ENCODE data around the gene OGFOD2. TPM values are rescaled to one million over a fixed set of nuclear protein-coding genes. Genes with fewer than 3 reads are reported as not detected.

The OGFOD2 gene
- total and polyA plus RNA-seq, 9 of the 15 experiments (the other 6 are each of a cell fraction or from before 2014, with no cell fraction given), result 1.4 to 111 (median 18.5) TPM

DNA sequence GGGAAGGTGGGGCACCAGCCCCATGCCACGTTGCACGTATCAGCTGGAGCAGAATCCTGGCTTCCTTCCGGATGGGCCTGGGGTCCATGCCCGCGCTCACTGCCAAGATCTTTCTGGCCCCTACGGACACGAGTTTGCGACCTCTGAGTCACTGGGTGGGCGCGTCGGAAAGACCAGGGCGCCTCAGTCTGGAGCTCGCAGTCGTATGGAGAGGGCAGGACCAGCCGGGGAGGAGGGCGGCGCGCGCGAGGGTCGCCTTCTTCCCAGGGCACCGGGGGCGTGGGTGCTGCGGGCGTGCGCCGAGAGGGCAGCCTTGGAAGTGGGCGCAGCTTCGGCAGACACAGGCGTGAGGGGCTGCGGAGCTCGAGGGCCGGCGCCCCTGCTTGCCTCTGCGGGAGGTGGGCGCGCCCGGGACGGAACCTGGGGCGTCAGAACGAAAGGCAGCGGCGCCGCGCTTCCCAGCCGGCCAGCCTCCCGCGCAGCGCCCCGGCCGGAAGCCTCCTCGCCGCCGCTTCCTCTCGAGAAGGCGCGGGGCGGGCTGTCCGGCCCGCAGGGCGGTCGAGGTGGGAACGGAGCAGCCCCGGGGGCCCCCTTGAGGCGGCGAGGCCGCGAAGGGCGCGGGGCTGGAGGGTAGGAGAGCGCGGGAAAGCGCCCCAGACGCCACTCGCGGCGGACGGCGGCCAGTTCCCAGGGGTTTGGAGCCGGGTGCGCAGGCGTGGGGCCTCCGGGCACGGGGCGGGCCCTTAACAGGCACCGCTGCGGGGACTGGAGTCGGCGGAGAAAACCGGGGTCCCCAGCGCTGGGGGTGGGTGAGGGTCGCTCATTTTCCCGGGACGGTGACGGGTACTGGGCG is 5.4 kb downstream of the OGFOD2 start, which contains the start of gene ARL6IP4 (continued):
- TF ChIP-seq TRIM28 (IDR thresholded peaks at IDR 0.05) (no peak), PHB (CRISPR knock-in tag; IDR thresholded peaks at IDR 0.05) (no peak), POLR2AphosphoS5 (IDR thresholded peaks at IDR 0.05; ENCODE audit: control insufficient read depth, insufficient read depth, low read depth, low read length) (peak; percentile 74), OTX1 (CRISPR knock-in tag; IDR thresholded peaks at IDR 0.05) (peak; percentile 39; the same call in 1 of the 2 replicates), ZNF224 (CRISPR knock-in tag; IDR thresholded peaks at IDR 0.05) (no peak), RFX1 (IDR thresholded peaks at IDR 0.05) (no peak), NFIX (CRISPR knock-in tag; IDR thresholded peaks at IDR 0.05; ENCODE audit: low read depth) (no peak), ZNF668 (CRISPR knock-in tag; IDR thresholded peaks at IDR 0.05) (no peak), ZNF644 (tag; IDR thresholded peaks at IDR 0.05; ENCODE audit: low read depth) (no peak), NCOA2 (IDR thresholded peaks at IDR 0.05; ENCODE audit: partially characterized antibody in 2 of 2) (no peak), ZBTB17 (CRISPR knock-in tag; IDR thresholded peaks at IDR 0.05) (peak; percentile 87; the same call in 1 of the 2 replicates), MCM5 (IDR thresholded peaks at IDR 0.05; ENCODE audit: low read depth) (no peak), ETS2 (tag; IDR thresholded peaks at IDR 0.05; ENCODE audit: borderline replicate concordance, poor library complexity, severe bottlenecking) (no peak), MED1 (CRISPR knock-in tag; IDR thresholded peaks at IDR 0.05; ENCODE audit: borderline replicate concordance) (no peak), HCFC1 (IDR thresholded peaks at IDR 0.05; ENCODE audit: low read depth, low read length) (peak; percentile 76), U2AF1 (optimal IDR thresholded peaks at IDR 0.05; ENCODE audit: low read depth, low read length) (peak; percentile 41), C11orf30 (IDR thresholded peaks at IDR 0.05; ENCODE audit: low read depth) (peak; percentile 73), PHF8 (IDR thresholded peaks at IDR 0.05; ENCODE audit: borderline replicate concordance, low read length) (peak; percentile 81; the same call in 1 of the 2 replicates), ARID1B (IDR thresholded peaks at IDR 0.05) (no peak), ZBED1 (IDR thresholded peaks at IDR 0.05) (no peak), GATA2 (CRISPR knock-in tag; IDR thresholded peaks at IDR 0.05) (no peak)
- TF ChIP-seq, protein P1, sequence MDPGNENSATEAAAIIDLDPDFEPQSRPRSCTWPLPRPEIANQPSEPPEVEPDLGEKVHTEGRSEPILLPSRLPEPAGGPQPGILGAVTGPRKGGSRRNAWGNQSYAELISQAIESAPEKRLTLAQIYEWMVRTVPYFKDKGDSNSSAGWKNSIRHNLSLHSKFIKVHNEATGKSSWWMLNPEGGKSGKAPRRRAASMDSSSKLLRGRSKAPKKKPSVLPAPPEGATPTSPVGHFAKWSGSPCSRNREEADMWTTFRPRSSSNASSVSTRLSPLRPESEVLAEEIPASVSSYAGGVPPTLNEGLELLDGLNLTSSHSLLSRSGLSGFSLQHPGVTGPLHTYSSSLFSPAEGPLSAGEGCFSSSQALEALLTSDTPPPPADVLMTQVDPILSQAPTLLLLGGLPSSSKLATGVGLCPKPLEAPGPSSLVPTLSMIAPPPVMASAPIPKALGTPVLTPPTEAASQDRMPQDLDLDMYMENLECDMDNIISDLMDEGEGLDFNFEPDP (CRISPR knock-in tag; IDR thresholded peaks at IDR 0.05), result 0 out of 2 replicates have a peak, but pooled peaks have one; percentile 19
- TF ChIP-seq, protein P2, sequence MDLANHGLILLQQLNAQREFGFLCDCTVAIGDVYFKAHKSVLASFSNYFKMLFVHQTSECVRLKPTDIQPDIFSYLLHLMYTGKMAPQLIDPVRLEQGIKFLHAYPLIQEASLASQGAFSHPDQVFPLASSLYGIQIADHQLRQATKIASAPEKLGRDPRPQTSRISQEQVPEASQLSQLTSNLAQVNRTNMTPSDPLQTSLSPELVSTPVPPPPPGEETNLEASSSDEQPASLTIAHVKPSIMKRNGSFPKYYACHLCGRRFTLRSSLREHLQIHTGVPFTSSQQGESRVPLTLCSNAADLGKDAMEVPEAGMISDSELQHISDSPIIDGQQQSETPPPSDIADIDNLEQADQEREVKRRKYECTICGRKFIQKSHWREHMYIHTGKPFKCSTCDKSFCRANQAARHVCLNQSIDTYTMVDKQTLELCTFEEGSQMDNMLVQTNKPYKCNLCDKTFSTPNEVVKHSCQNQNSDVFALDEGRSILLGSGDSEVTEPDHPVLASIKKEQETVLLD (IDR thresholded peaks at IDR 0.05), result no peak
- TF ChIP-seq, protein P3, sequence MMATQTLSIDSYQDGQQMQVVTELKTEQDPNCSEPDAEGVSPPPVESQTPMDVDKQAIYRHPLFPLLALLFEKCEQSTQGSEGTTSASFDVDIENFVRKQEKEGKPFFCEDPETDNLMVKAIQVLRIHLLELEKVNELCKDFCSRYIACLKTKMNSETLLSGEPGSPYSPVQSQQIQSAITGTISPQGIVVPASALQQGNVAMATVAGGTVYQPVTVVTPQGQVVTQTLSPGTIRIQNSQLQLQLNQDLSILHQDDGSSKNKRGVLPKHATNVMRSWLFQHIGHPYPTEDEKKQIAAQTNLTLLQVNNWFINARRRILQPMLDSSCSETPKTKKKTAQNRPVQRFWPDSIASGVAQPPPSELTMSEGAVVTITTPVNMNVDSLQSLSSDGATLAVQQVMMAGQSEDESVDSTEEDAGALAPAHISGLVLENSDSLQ (IDR thresholded peaks at IDR 0.05), result no peak
- TF ChIP-seq, protein P4, sequence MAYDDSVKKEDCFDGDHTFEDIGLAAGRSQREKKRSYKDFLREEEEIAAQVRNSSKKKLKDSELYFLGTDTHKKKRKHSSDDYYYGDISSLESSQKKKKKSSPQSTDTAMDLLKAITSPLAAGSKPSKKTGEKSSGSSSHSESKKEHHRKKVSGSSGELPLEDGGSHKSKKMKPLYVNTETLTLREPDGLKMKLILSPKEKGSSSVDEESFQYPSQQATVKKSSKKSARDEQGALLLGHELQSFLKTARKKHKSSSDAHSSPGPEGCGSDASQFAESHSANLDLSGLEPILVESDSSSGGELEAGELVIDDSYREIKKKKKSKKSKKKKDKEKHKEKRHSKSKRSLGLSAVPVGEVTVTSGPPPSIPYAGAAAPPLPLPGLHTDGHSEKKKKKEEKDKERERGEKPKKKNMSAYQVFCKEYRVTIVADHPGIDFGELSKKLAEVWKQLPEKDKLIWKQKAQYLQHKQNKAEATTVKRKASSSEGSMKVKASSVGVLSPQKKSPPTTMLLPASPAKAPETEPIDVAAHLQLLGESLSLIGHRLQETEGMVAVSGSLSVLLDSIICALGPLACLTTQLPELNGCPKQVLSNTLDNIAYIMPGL (CRISPR knock-in tag; IDR thresholded peaks at IDR 0.05), result peak; percentile 47; the same call in 1 of the 2 replicates

Data from K562 (cell line).